ENCODE measurements around the gene BCL2. TPM values are rescaled to one million over a fixed set of nuclear protein-coding genes. Genes with fewer than 3 reads are reported as not detected.

BCL2 gene
- total RNA-seq, 2 experiments from 2014 or later: 66.0 to 88.9 TPM

GRCh38 chr18:63178971-63179370, 140.6 kb downstream of the BCL2 start:
- Mint-ChIP-seq H3K4me1 (peaks cover 59% of the 10 kb centered on the region), H3K4me3 (no peak overlapping the region), H3K9me3 (ENCODE audit: low read depth) (no peaks in the 10 kb centered on the region), H3K27me3 (no peaks in the 10 kb centered on the region), H3K27ac (no peak overlapping the region), H3K36me3 (ENCODE audit: low read depth) (peaks cover 17% of the 10 kb centered on the region)
- DNase-seq (no peak), ATAC-seq (no peak)
- intact Hi-C loops (cut with DNase I, micrococcal nuclease): no loop called here
- ChIA-PET CTCF (no interaction called here), POLR2A (no interaction called here)

- Mint-ChIP-seq H3K36me3 (ENCODE audit: low read depth) (peaks cover 16% of the 10 kb centered on the region), H3K4me1 (peaks cover 58% of the 10 kb centered on the region), H3K27ac (no peak overlapping the region), H3K27me3 (no peaks in the 10 kb centered on the region), H3K9me3 (ENCODE audit: low read depth) (no peaks in the 10 kb centered on the region), H3K4me3 (no peak overlapping the region)
- ATAC-seq: no peak
- DNase-seq: no peak
- POLR2A ChIA-PET: no interaction called here
- intact Hi-C loops (cut with DNase I, micrococcal nuclease): no loop called here
- CTCF ChIA-PET: no interaction called here
These were observed 141.4 kb downstream of the BCL2 start for GRCh38 chr18:63177919-63178821.

GRCh38 chr18:63177259-63177658, 142.3 kb downstream of the BCL2 start:
- Mint-ChIP-seq H3K9me3 (ENCODE audit: low read depth) (no peaks in the 10 kb centered on the region), H3K36me3 (ENCODE audit: low read depth) (peaks cover 17% of the 10 kb centered on the region), H3K27me3 (no peaks in the 10 kb centered on the region), H3K27ac (no peak overlapping the region), H3K4me1 (peaks cover 52% of the 10 kb centered on the region), H3K4me3 (no peak overlapping the region)
- DNase-seq (no peak), ATAC-seq (no peak)
- ChIA-PET POLR2A (no interaction called here), CTCF (no interaction called here)
- intact Hi-C loops (cut with DNase I, micrococcal nuclease): no loop called here

GRCh38 chr18:63175264-63175663, 144.3 kb downstream of the BCL2 start:
- Mint-ChIP-seq H3K27me3 (no peaks in the 10 kb centered on the region), H3K36me3 (ENCODE audit: low read depth) (peaks cover 25% of the 10 kb centered on the region), H3K9me3 (ENCODE audit: low read depth) (no peaks in the 10 kb centered on the region), H3K4me1 (peaks cover 41% of the 10 kb centered on the region), H3K27ac (peak overlapping the region; percentile 63), H3K4me3 (no peak overlapping the region)
- ATAC-seq (no peak), DNase-seq (no peak)
- intact Hi-C loops (cut with DNase I, micrococcal nuclease): no loop called here
- ChIA-PET CTCF (interaction anchor here (0.7 kb wide), 1 partner anchor 43 kb away, joined by 3 read pairs; no protein-coding TSS in a partner anchor), POLR2A (interaction anchor here (0.6 kb wide), 1 partner anchor 37 kb away, joined by 3 read pairs; no protein-coding TSS in a partner anchor)

- DNase-seq (no peak), ATAC-seq (peak; percentile 21)
- POLR2A ChIA-PET: no interaction called here
- Mint-ChIP-seq H3K27me3 (no peaks in the 10 kb centered on the region), H3K9me3 (ENCODE audit: low read depth) (no peaks in the 10 kb centered on the region), H3K4me3 (no peak overlapping the region), H3K4me1 (peaks cover 39% of the 10 kb centered on the region), H3K27ac (no peak overlapping the region), H3K36me3 (ENCODE audit: low read depth) (peaks cover 25% of the 10 kb centered on the region)
- intact Hi-C loops (cut with DNase I, micrococcal nuclease): no loop called here
- CTCF ChIA-PET: interaction anchor here (1.3 to 1.6 kb wide), 2 partner anchors 12 to 144 kb away, joined by 4 to 9 read pairs; no protein-coding TSS in a partner anchor
These were observed 145.6 kb downstream of the BCL2 start for GRCh38 chr18:63173983-63174382.

- ChIA-PET CTCF (interaction anchor here (0.6 to 2.8 kb wide), 3 partner anchors 8 to 56 kb away, joined by 3 to 8 read pairs (median 3); no protein-coding TSS in a partner anchor), POLR2A (interaction anchor here (0.8 kb wide), 1 partner anchor 147 kb away, joined by 3 read pairs; no protein-coding TSS in a partner anchor)
- DNase-seq (no peak), ATAC-seq (peak; percentile 42)
- Mint-ChIP-seq H3K27ac (no peak overlapping the region), H3K36me3 (ENCODE audit: low read depth) (peaks cover 27% of the 10 kb centered on the region), H3K9me3 (ENCODE audit: low read depth) (no peaks in the 10 kb centered on the region), H3K4me1 (peaks cover 32% of the 10 kb centered on the region), H3K4me3 (no peak overlapping the region), H3K27me3 (no peaks in the 10 kb centered on the region)
- intact Hi-C loops (cut with DNase I, micrococcal nuclease): no loop called here
These were observed 149.7 kb downstream of the BCL2 start for GRCh38 chr18:63169853-63170252.

- ChIA-PET CTCF (interaction anchor here (0.7 kb wide), 1 partner anchor 47 kb away, joined by 3 read pairs; no protein-coding TSS in a partner anchor), POLR2A (no interaction called here)
- DNase-seq (no peak), ATAC-seq (no peak)
- Mint-ChIP-seq H3K4me3 (no peak overlapping the region), H3K9me3 (ENCODE audit: low read depth) (no peaks in the 10 kb centered on the region), H3K27me3 (no peaks in the 10 kb centered on the region), H3K36me3 (ENCODE audit: low read depth) (peaks cover 35% of the 10 kb centered on the region), H3K27ac (no peak overlapping the region), H3K4me1 (peaks cover 35% of the 10 kb centered on the region)
- intact Hi-C loops (cut with DNase I, micrococcal nuclease): no loop called here
These were observed 151.3 kb downstream of the BCL2 start for GRCh38 chr18:63168287-63168686.

GRCh38 chr18:63166142-63166541, 153.4 kb downstream of the BCL2 start:
- CTCF ChIA-PET: interaction anchor here (0.6 to 1.0 kb wide), 2 partner anchors 11 to 224 kb away, joined by 3 to 5 read pairs; no protein-coding TSS in a partner anchor
- Mint-ChIP-seq H3K27me3 (no peaks in the 10 kb centered on the region), H3K27ac (peak overlapping the region; percentile 43), H3K4me1 (peaks cover 47% of the 10 kb centered on the region), H3K36me3 (ENCODE audit: low read depth) (peaks cover 31% of the 10 kb centered on the region), H3K9me3 (ENCODE audit: low read depth) (no peaks in the 10 kb centered on the region), H3K4me3 (no peak overlapping the region)
- intact Hi-C loops (cut with DNase I, micrococcal nuclease): no loop called here
- POLR2A ChIA-PET: interaction anchor here (0.5 to 1.0 kb wide), 2 partner anchors 29 to 48 kb away, joined by 3 read pairs; no protein-coding TSS in a partner anchor
- DNase-seq: no peak
- ATAC-seq: no peak

- Mint-ChIP-seq H3K4me1 (peaks cover 64% of the 10 kb centered on the region), H3K4me3 (no peak overlapping the region), H3K9me3 (ENCODE audit: low read depth) (no peaks in the 10 kb centered on the region), H3K36me3 (ENCODE audit: low read depth) (peaks cover 36% of the 10 kb centered on the region), H3K27ac (no peak overlapping the region), H3K27me3 (no peaks in the 10 kb centered on the region)
- ATAC-seq (no peak), DNase-seq (no peak)
- intact Hi-C loops (cut with DNase I, micrococcal nuclease): loop anchor here in 1 of 2 experiments (5.0 kb wide), 1 partner anchor 657 kb away; no protein-coding TSS in a partner anchor
- ChIA-PET CTCF (interaction anchor here (0.5 to 2.9 kb wide), 6 partner anchors 9 to 158 kb away, joined by 3 to 18 read pairs (median 5); partner anchors contain the start of gene BCL2), POLR2A (no interaction called here)
These were observed 155.2 kb downstream of the BCL2 start for GRCh38 chr18:63164396-63164795.

- H3K4me1 Mint-ChIP-seq: peaks cover 76% of the 10 kb centered on the region
- peak; percentile 51 for DNase-seq
- POLR2A ChIA-PET: interaction anchor here (0.7 to 2.4 kb wide), 4 partner anchors 34 to 161 kb away, joined by 3 to 9 read pairs (median 4); no protein-coding TSS in a partner anchor
- H3K4me3 Mint-ChIP-seq: peak overlapping the region; percentile 73
- intact Hi-C loops (cut with DNase I, micrococcal nuclease): loop anchor here in 1 of 2 experiments (1.0 to 5.0 kb wide), 3 partner anchors 18 to 655 kb away; partner anchors contain the start of gene VPS4B
- no peaks in the 10 kb centered on the region for H3K9me3 Mint-ChIP-seq (ENCODE audit: low read depth)
- no peak for ATAC-seq
- H3K27ac Mint-ChIP-seq: peak overlapping the region; percentile 95
- H3K27me3 Mint-ChIP-seq: no peaks in the 10 kb centered on the region
- CTCF ChIA-PET: interaction anchor here (0.7 to 2.9 kb wide), 12 partner anchors 9 to 156 kb away, joined by 3 to 18 read pairs (median 4); partner anchors contain the start of gene BCL2
- peaks cover 38% of the 10 kb centered on the region for H3K36me3 Mint-ChIP-seq (ENCODE audit: low read depth)
These were observed 157.1 kb downstream of the BCL2 start for GRCh38 chr18:63162271-63163014.

- peak; percentile 90 for DNase-seq
- Mint-ChIP-seq H3K27me3 (no peaks in the 10 kb centered on the region), H3K4me1 (peaks cover 78% of the 10 kb centered on the region), H3K4me3 (peak overlapping the region; percentile 73), H3K27ac (peak overlapping the region; percentile 95), H3K36me3 (ENCODE audit: low read depth) (peaks cover 35% of the 10 kb centered on the region), H3K9me3 (ENCODE audit: low read depth) (no peaks in the 10 kb centered on the region)
- ChIA-PET CTCF (interaction anchor here (0.7 to 2.9 kb wide), 11 partner anchors 8 to 157 kb away, joined by 3 to 18 read pairs (median 3); partner anchors contain the start of gene BCL2), POLR2A (interaction anchor here (1.0 to 2.4 kb wide), 4 partner anchors 34 to 161 kb away, joined by 3 to 9 read pairs (median 4); no protein-coding TSS in a partner anchor)
- intact Hi-C loops (cut with DNase I, micrococcal nuclease): loop anchor here (1.0 to 5.0 kb wide), 17 partner anchors 8 to 789 kb away; partner anchors contain the start of genes KDSR (in 1 of the 2) and VPS4B (in 1 of the 2)
- peak; percentile 79 for ATAC-seq
These were observed 157.8 kb downstream of the BCL2 start for GRCh38 chr18:63161761-63162195.

All from activated CD4-positive, alpha-beta T cell treated with anti-CD3 and anti-CD28 coated beads for 36 hours (primary cell).